Measurements from ENCODE around the gene HMGB4.

Gene HMGB4

GRCh38 chr1:33848205-33848937 lies 15.5 kb upstream of the HMGB4 start:
- Histone ChIP-seq H3F3A (ENCODE audit: low read depth) (no peaks in the 10 kb centered on the region), H3K27me3 (ENCODE audit: insufficient read depth, low read length, poor library complexity, severe bottlenecking) (no peaks in the 10 kb centered on the region), H3K9ac (ENCODE audit: low read depth, low read length, poor library complexity, severe bottlenecking) (no peak overlapping the region), H3K79me2 (ENCODE audit: insufficient read depth, low read length) (no peaks in the 10 kb centered on the region), H2AFZ (ENCODE audit: low read length) (no peak overlapping the region), H3K4me2 (ENCODE audit: low read depth, low read length, poor library complexity, severe bottlenecking) (no peak overlapping the region), H3K9me2 (replicated peaks; ENCODE audit: low read depth, low read length) (no peaks in the 10 kb centered on the region), H3K9me3 (ENCODE audit: insufficient read depth, low read depth, low read length) (no peaks in the 10 kb centered on the region), H4K20me1 (ENCODE audit: insufficient read depth, low read length, poor library complexity, severe bottlenecking) (no peaks in the 10 kb centered on the region), H3K4me1 (ENCODE audit: insufficient read depth, low read length, poor library complexity, severe bottlenecking) (no peaks in the 10 kb centered on the region), H3K36me3 (ENCODE audit: insufficient read depth, low read length) (no peaks in the 10 kb centered on the region), H3K4me3 (ENCODE audit: low read length, poor library complexity, severe bottlenecking) (no peak overlapping the region)
- TF ChIP-seq EZH2phosphoT487 (IDR thresholded peaks at IDR 0.05; ENCODE audit: borderline replicate concordance) (no peak), CTCF (conservative IDR thresholded peaks at IDR 0.05; ENCODE audit: low read length) (no peak)

- no peaks in the 10 kb centered on the region for H3K9me3 ChIP-seq (ENCODE audit: insufficient read depth, low read depth, low read length)
- no peaks in the 10 kb centered on the region for H3K4me1 ChIP-seq (ENCODE audit: insufficient read depth, low read length, poor library complexity, severe bottlenecking)
- no peaks in the 10 kb centered on the region for H3K27me3 ChIP-seq (ENCODE audit: insufficient read depth, low read length, poor library complexity, severe bottlenecking)
- no peak overlapping the region for H3K9ac ChIP-seq (ENCODE audit: low read depth, low read length, poor library complexity, severe bottlenecking)
- H4K20me1 ChIP-seq (ENCODE audit: insufficient read depth, low read length, poor library complexity, severe bottlenecking): no peaks in the 10 kb centered on the region
- H3K4me2 ChIP-seq (ENCODE audit: low read depth, low read length, poor library complexity, severe bottlenecking): no peak overlapping the region
- H2AFZ ChIP-seq (ENCODE audit: low read length): no peak overlapping the region
- no peaks in the 10 kb centered on the region for H3K9me2 ChIP-seq (replicated peaks; ENCODE audit: low read depth, low read length)
- no peak for TF ChIP-seq CTCF (conservative IDR thresholded peaks at IDR 0.05; ENCODE audit: low read length)
- TF ChIP-seq EZH2phosphoT487 (IDR thresholded peaks at IDR 0.05; ENCODE audit: borderline replicate concordance): no peak
- no peak overlapping the region for H3K4me3 ChIP-seq (ENCODE audit: low read length, poor library complexity, severe bottlenecking)
- no peaks in the 10 kb centered on the region for H3F3A ChIP-seq (ENCODE audit: low read depth)
- H3K36me3 ChIP-seq (ENCODE audit: insufficient read depth, low read length): no peaks in the 10 kb centered on the region
- no peaks in the 10 kb centered on the region for H3K79me2 ChIP-seq (ENCODE audit: insufficient read depth, low read length)
These were observed 14.7 kb upstream of the HMGB4 start for GRCh38 chr1:33849211-33849610.

GRCh38 chr1:33850481-33850880 lies 13.4 kb upstream of the HMGB4 start:
- TF ChIP-seq EZH2phosphoT487 (IDR thresholded peaks at IDR 0.05; ENCODE audit: borderline replicate concordance) (no peak), CTCF (conservative IDR thresholded peaks at IDR 0.05; ENCODE audit: low read length) (no peak)
- Histone ChIP-seq H3K9me3 (ENCODE audit: insufficient read depth, low read depth, low read length) (no peaks in the 10 kb centered on the region), H3K4me3 (ENCODE audit: low read length, poor library complexity, severe bottlenecking) (no peak overlapping the region), H3K9ac (ENCODE audit: low read depth, low read length, poor library complexity, severe bottlenecking) (no peak overlapping the region), H3K9me2 (replicated peaks; ENCODE audit: low read depth, low read length) (no peaks in the 10 kb centered on the region), H2AFZ (ENCODE audit: low read length) (no peak overlapping the region), H4K20me1 (ENCODE audit: insufficient read depth, low read length, poor library complexity, severe bottlenecking) (no peaks in the 10 kb centered on the region), H3K79me2 (ENCODE audit: insufficient read depth, low read length) (no peaks in the 10 kb centered on the region), H3K4me1 (ENCODE audit: insufficient read depth, low read length, poor library complexity, severe bottlenecking) (no peaks in the 10 kb centered on the region), H3K4me2 (ENCODE audit: low read depth, low read length, poor library complexity, severe bottlenecking) (no peak overlapping the region), H3K36me3 (ENCODE audit: insufficient read depth, low read length) (no peaks in the 10 kb centered on the region), H3K27me3 (ENCODE audit: insufficient read depth, low read length, poor library complexity, severe bottlenecking) (no peaks in the 10 kb centered on the region), H3F3A (ENCODE audit: low read depth) (no peaks in the 10 kb centered on the region)
